GM12874 (cell line): ENCODE measurements around the gene ZFP57.

Experiments
- TF ChIP-seq, protein P1 (sequence below): IDR thresholded peaks from 2 replicates; pipeline ENCODE4 v1.5.1; 2011; ENCODE audit warnings: low read depth, mild to moderate bottlenecking, control low read depth, low read length, moderate library complexity; ENCODE audit not compliant: insufficient read depth

ZFP57 gene

GRCh38 chr6:29649701-29650673 is 31.0 kb downstream of the ZFP57 start:
- TF ChIP-seq, protein P1, sequence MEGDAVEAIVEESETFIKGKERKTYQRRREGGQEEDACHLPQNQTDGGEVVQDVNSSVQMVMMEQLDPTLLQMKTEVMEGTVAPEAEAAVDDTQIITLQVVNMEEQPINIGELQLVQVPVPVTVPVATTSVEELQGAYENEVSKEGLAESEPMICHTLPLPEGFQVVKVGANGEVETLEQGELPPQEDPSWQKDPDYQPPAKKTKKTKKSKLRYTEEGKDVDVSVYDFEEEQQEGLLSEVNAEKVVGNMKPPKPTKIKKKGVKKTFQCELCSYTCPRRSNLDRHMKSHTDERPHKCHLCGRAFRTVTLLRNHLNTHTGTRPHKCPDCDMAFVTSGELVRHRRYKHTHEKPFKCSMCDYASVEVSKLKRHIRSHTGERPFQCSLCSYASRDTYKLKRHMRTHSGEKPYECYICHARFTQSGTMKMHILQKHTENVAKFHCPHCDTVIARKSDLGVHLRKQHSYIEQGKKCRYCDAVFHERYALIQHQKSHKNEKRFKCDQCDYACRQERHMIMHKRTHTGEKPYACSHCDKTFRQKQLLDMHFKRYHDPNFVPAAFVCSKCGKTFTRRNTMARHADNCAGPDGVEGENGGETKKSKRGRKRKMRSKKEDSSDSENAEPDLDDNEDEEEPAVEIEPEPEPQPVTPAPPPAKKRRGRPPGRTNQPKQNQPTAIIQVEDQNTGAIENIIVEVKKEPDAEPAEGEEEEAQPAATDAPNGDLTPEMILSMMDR: peak; percentile 88

DNA sequence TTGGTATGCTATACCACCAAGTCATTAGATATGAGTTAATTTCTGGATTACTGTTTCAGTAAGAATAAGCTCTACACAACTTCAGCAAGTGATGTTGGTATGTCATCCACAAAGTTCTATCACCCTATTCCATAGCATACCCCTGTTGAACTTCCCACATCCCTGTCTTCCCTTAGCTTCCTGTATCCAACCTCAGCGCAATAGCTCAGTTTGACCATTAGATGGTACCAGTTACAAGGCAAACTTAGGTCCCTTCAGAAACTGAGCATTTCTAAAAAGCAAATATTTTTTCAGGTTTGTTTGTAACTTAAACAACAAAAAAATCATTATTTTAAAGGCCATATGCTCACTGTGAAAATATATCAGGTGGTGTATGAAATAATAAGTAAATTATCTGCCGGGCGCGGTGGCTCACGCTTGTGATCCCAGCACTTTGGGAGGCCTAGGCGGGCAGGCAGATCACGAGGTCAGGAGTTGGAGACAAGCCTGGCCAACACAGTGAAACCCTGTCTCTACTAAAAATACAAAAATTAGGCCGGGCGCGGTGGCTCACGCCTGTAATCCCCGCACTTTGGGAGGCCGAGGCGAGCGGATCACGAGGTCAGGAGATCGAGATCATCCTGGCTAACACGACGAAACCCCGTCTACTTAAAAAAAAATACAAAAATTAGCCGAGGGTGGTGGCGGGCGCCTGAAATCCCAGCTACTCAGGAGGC is 32.9 kb downstream of the ZFP57 start:
- TF ChIP-seq, protein P1: peak; percentile 50; the same call in 1 of the 2 replicates

- TF ChIP-seq, protein P1: no peak
These were observed 39.4 kb downstream of the ZFP57 start for GRCh38 chr6:29641430-29642148.

DNA sequence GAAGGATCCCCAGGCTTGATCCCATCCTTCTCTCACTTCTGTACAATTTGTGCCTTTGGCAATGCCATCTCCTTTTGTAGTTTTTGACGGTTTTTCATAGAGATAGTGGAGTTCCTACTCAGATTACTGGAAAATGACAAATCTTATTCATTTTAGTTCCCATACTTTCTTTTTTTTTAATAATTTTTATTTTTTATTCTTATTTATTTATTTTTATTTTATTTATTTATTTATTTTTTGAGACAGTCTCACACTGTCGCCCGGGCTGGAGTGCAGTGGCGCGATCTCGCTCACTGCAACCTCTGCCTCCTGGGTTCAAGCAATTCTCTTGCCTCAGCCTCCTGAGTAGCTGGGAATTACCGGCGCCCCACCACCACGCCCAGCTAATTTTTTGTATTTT is 43.7 kb downstream of the ZFP57 start:
- TF ChIP-seq, protein P1: no peak

GRCh38 chr6:29633534-29633905 is 47.4 kb downstream of the ZFP57 start:
- TF ChIP-seq, protein P1: no peak

- TF ChIP-seq, protein P1: no peak
These were observed 48.0 kb downstream of the ZFP57 start, which contains the start of gene GABBR1 for GRCh38 chr6:29632789-29633533. Gene GABBR1 (minus strand): TSS chr6:29633183. CDS start chr6:29632385, 798 bp downstream.
